Motor neuron (in vitro differentiated cells): Measurements from ENCODE around the gene ZFX. TPM values are rescaled to one million over a fixed set of nuclear protein-coding genes. Genes with fewer than 3 reads are reported as not detected.

Experiments
- ATAC-seq, 8 experiments: fragments of 200-7000 bp; cut with Tn5 transposase; replicated peaks in 6 of 8; 2 replicates each; pipeline ENCODE4 v1.8.0; 2021; ENCODE audit warnings: mild to moderate bottlenecking in 8 of 8, moderate library complexity in 8 of 8
- H3K27ac ChIP-seq, 2 donors: fragments of 250-450 bp; sonication (Bioruptor Pico); 2 replicates each; pipeline ENCODE4 v1.9.0; 2021; ENCODE audit warnings: antibody characterized with exemption in 2 of 2, mild to moderate bottlenecking in 2 of 2, moderate library complexity in 1 of 2
- H3K4me1 ChIP-seq, 2 donors: fragments of 250-450 bp; sonication (Bioruptor Pico); replicated peaks in 1 of 2; 2 replicates each; pipeline ENCODE4 v1.6.1; 2021; ENCODE audit warnings: antibody characterized with exemption in 2 of 2, mild to moderate bottlenecking in 2 of 2, moderate library complexity in 1 of 2
- H3K4me3 ChIP-seq, 5 donors: fragments of 250-450 bp; sonication (Bioruptor Pico); 2 replicates each; pipeline ENCODE4 v1.9.0; 2021; ENCODE audit warnings: antibody characterized with exemption in 5 of 5, mild to moderate bottlenecking in 5 of 5, moderate library complexity in 4 of 5
- WGBS, 10 experiments: fragments of 450-650 bp; shearing (Covaris generic); methylation state at CpG; one replicate each; pipeline ENCODE4 v1.0.0; 2022; 5-methylcytosine and 5-hydroxymethylcytosine counted together
- in situ Hi-C, 9 experiments: fragments of 400-800 bp; cut with MboI; loops; one replicate each; pipeline ENCODE4 v1.15.0; 2021; ENCODE audit warnings: low sequenced_read_pairs in 9 of 9, low pct_unique_long_range_greater_than_20kb in 2 of 9; ENCODE audit not compliant: unreplicated experiment in 9 of 9
- total RNA-seq, 8 experiments: library from RNA; unstranded; fragments of 300-600 nt; gene quantifications; 2 replicates each; pipeline versions ENCODE4 v1.2.3 to v1.2.4, GENCODE V29; 2022

ZFX gene
- total RNA-seq, 8 experiments from 2014 or later, result 11.8 to 44.6 (median 24.1) TPM

DNA sequence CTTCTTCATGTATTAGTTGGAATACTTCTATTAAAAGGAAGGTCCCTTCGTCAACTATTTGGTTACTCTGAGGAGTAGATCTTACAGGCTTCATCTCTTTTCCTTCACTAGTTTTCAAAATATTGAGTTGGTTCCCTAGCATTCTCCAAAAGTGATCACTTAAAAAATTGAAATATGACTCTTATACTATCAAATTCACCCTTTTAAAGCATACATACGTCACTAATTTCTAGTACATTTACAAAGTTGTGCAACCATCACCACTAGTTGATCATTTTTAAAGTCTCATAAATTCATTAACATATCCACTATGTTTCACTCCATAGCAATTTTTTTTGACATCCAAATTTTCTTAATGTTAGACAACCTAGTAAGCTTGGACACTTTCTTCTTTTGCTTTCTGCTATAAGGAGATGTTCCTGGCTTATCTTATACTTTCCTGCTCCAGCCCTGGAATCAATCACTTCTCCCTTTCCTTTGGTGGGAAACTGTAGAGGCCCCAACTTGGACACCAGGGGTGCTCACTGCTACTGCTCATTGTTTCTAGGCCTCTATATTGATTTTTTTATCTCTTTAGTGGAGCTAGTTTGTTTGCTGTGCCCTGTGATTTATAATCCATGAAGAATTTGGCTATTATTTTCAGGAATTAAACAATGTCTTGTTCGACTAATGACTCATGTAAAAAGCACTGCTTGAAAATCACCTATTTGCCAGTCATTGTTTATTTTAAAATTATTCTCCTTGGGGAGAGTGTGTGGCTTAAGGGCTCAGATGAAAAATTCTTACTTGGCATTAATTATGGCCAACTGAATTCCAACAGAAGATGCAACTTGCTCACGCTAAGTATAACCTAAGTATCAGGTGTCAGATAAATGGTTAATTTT, 4.0 kb upstream of the ZFX start:
- Histone ChIP-seq H3K4me3 (no peak overlapping the region), H3K4me1 (peaks cover 14 to 17% of the 10 kb centered on the region in 2 donors), H3K27ac (no peak overlapping the region)
- ATAC-seq, result no peak
- in situ Hi-C loops, result no loop called here
- WGBS, 10 experiments, result 45 to 100% (median 67%) methylated on average over 1 to 4 of the region's 4 CpGs; no CpG with 5 or more reads in 3 of the 10 experiments

DNA sequence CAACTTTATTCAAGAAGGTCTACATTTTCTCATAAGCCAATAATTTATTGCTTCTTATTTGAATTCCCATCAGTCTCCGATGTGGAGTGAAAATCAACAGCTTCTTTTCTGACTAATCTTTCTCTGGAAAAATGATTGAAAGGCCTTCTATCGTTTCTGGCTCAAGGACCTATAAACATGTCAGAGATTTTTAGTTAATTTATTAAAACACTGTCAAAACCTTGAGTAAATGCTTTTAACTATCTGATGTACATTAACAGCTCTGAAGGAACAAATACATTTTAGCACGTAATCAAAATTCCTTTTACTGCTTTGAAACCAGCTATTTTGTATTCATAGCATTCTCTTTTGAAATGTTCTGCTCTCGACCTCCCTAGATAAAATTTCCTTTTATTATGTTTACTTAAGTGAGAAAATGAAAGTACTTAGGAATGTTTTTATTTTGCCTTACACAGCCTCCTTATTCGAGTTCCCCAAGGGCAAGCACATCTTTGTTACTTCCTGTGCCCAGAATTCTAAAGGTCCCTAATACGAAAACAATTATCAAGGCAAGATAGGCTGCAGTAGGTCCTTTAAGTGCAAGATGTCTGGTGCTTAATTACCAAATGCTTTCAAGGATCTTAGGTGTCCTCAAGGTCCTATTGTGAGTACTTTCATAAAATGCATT, 3.1 kb upstream of the ZFX start:
- no peak overlapping the region for H3K27ac ChIP-seq
- ATAC-seq, result no peak
- in situ Hi-C loops, result no loop called here
- 0 to 80% (median 20%) methylated on average over 1 to 6 of the region's 6 CpGs; no CpG with 5 or more reads in 3 of the 10 experiments for WGBS, 10 experiments
- no peak overlapping the region for H3K4me3 ChIP-seq
- H3K4me1 ChIP-seq, result peaks cover 14 to 17% of the 10 kb centered on the region in 2 donors

DNA sequence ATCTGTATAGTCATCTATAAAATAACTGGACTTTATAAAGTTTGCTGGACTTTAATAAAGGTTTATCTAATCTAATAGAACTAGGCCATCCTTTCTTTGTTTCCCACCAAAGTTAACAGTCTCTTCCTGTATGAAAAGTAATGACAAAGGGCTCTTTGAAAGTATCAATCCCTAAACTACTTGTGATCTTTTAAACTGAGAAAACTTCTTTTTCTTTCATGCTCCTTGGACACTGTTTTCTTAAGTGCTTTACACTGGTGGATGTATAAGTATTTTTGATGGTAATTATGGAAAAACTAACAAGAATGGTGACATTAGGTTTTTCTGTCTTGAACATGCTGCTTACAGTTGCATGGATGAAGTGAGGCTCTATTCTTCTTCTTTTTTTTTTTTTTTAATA, 2.4 kb upstream of the ZFX start:
- Histone ChIP-seq H3K4me1 (peaks cover 14 to 20% of the 10 kb centered on the region in 2 donors), H3K27ac (no peak overlapping the region), H3K4me3 (no peak overlapping the region)
- ATAC-seq, result no peak
- in situ Hi-C loops, result no loop called here

DNA sequence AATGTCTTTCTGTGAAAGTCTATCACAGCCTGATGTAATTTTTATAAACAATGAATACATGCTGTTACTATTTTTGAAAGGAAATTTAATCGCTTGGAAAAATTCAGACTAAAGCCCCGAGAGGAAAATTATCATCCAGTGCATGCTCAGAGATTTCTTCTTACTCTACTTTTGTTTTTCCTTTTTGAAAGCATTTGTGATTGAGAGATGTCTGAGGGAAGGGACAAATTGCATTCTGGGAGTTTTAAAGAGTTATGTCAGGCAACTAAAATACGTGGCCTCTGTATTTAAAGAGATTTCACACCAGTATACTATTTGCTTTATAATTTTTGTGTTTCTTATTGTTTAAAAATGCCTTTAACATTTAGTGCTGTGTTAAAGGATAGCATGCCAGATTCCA, 1.4 kb upstream of the ZFX start:
- Histone ChIP-seq H3K4me3 (no peak overlapping the region), H3K27ac (peak overlapping the region; percentile 100), H3K4me1 (peaks cover 14 to 20% of the 10 kb centered on the region in 2 donors)
- ATAC-seq, result no peak
- WGBS, 10 experiments, result 0 to 71% (median 50%) methylated on average over 1 to 3 of the region's 3 CpGs; no CpG with 5 or more reads in 3 of the 10 experiments
- in situ Hi-C loops, result no loop called here

DNA sequence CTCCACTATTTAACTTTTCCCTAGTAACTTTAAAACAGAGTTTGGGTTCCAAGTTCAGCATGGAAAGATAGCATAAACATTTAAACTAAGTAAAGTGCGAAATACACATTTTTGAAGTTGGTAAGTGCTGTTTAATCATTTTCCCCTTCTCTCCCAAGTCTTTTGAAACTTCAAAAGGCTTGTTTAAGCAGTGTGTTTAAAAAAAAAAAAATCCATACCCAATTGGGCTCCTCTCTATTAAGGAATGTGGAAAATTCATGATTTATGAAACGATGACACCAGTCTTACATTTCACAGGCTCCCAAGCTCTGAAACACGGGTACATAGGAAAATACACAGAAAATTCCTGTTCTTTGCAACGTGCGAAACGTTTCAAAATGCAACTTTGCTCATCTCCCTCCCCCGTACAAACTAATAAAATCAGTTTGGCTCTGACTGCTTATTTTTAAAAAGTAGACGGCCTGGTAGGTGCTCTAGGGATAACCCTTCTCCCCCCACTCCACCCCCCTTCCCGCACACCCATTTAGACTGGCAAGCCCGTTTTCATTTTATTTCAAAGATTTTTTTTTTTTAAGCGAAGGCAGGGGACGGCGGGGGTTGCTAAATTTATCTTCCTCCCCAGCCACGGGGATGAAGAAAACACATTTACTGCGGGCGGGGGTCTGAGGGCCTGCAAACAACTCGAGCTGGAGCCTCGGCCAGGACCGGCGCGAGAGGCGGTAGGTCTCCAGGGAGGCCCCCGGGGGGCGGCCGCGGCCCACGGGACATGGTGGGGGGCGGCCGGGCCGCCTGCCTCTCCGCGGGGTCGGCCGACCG, 786 bp upstream of the ZFX start:
- ATAC-seq, result peak in 4 of 8 experiments; percentile 2 to 37 (median 20)
- Histone ChIP-seq H3K4me3 (peak overlapping the region; percentile 63 to 77 (median 74)), H3K4me1 (peaks cover 14 to 20% of the 10 kb centered on the region in 2 donors), H3K27ac (peak overlapping the region; percentile 100)
- 0 to 54% (median 9%) methylated on average over 1 to 8 of the region's 35 CpGs; no CpG with 5 or more reads in 5 of the 10 experiments for WGBS, 10 experiments
- in situ Hi-C loops, result no loop called here

DNA sequence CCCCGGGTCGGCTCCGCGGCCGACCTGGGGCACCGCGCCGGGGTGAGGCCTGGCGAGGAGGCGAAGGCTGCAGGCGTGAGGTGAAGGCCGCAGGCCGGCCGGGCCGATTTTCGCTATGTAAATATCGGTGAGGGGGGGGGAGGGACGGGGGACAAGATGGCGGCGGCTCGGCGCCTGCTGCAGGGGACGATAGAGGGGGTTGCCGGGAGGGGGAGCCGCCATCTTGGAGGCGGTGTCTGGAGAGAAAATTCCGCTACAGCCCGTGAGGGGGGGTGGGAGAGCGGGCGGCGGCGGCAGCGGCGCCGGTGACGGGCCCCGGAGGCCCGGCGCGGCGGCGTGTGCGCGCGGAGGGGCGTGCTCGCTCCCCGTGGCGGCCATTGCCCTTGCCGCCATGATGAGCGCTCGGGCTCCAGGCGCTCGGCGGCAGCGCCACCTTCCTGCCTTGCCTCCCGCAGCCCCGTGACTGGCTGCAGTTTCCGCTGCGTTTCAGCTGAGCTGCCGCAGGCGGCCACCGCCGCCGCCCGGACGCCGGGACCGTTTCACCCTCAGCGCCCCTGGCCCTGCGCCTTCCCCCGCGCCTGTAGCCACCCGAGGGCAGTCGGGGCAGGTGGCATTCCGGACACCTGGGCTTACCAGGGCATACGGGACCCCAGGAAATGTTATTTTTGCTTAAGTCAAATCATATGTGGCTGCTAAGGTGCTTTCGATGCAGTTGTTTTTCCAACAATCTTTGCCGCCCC, 692 bp downstream of the ZFX start:
- Histone ChIP-seq H3K4me3 (peak overlapping the region; percentile 63 to 77 (median 74)), H3K4me1 (peaks cover 14 to 20% of the 10 kb centered on the region in 2 donors), H3K27ac (peak overlapping the region; percentile 100)
- in situ Hi-C loops, result no loop called here
- 0 to 3% (median 0%) methylated on average over 1 to 15 of the region's 79 CpGs; no CpG with 5 or more reads in 7 of the 10 experiments for WGBS, 10 experiments
- peak; percentile 62 to 87 (median 82) for ATAC-seq

DNA sequence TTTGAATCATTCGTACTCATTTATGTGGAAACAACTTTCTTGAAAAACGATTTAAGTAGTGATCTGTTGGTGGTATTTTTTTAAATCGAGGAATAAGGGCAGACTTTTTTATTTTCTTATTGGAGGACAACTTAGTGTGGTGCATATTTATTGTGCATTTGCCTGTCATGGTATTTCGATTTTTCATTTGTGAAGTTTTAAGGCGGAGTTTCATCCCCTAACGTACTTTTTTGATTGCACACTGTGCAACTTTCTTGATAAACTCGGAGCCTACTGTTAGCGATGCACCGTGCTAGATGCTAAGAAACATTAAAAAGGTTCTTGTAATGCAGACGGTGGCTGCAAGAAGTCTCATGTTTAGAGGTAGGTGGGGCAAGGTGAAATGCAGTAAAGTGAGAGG, 1.4 kb downstream of the ZFX start:
- Histone ChIP-seq H3K4me3 (peak overlapping the region; percentile 63 to 77 (median 74)), H3K4me1 (peaks cover 8 to 14% of the 10 kb centered on the region in 2 donors), H3K27ac (peak overlapping the region; percentile 100)
- in situ Hi-C loops, result no loop called here
- 0 to 3% (median 0%) methylated on average over 1 to 6 of the region's 10 CpGs; no CpG with 5 or more reads in 3 of the 10 experiments for WGBS, 10 experiments
- no peak for ATAC-seq

DNA sequence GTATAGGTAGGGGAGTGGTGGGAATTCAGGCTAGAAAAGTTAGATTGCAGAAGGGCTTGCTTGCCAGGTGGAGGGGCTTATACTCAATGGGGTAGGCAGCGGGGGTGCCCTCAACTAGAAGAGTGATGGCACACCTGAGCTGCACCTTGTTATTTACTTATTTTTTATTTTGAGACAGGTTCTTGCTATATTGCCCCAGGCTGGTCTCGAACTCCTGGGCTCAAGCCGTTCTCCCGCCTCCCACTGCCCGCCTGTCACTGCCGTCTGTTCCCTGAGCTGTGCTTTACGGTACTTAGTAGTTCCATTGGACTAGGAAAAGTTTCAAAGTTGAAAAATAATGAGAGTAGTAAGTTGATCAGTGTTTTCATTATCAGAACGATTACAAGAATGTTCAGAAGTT, 2.0 kb downstream of the ZFX start:
- ATAC-seq, result no peak
- in situ Hi-C loops, result no loop called here
- H3K27ac ChIP-seq, result peak overlapping the region in 1 of 2 donors; percentile 100
- peak overlapping the region; percentile 63 to 77 (median 74) for H3K4me3 ChIP-seq
- H3K4me1 ChIP-seq, result peaks cover 4 to 13% of the 10 kb centered on the region in 2 donors
- WGBS, 10 experiments, result 27 to 67% (median 50%) methylated on average over 1 to 3 of the region's 8 CpGs; no CpG with 5 or more reads in 5 of the 10 experiments

DNA sequence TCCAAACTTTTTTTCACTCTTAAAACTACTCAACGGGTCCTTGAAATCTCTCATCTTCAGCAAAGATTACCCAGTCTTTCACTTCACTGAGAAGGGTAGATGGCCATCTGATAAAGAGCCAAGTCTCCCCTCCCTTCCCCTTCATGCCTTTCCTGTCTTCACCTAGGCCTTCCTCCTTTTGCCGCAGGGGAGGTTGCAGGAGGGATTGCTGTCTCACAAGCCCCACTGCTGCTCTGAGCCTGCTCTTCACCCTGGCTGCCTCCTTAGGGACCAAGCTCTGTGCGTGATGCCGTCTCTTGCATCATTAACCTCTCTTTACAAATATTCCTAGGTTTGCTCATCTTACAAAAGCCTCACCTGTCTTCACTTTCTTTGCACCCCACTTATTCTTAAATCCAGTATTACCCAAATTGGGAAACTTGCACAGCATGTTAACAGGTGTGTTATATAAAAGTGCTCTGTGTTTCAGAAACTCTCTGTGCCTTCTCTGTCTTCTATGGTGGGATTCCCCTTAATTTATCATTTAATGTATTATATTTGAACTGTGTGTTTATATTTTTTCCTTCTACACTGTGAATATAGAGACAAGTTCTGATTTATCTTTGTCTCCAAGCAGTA, 3.8 kb downstream of the ZFX start:
- ATAC-seq, result no peak
- in situ Hi-C loops, result no loop called here
- Histone ChIP-seq H3K4me3 (no peak overlapping the region), H3K27ac (no peak overlapping the region), H3K4me1 (peaks cover 0 to 6% of the 10 kb centered on the region in 2 donors)
- WGBS, 10 experiments, result 0 to 71% (median 59%) methylated on average over 1 to 4 of the region's 4 CpGs; no CpG with 5 or more reads in 3 of the 10 experiments

DNA sequence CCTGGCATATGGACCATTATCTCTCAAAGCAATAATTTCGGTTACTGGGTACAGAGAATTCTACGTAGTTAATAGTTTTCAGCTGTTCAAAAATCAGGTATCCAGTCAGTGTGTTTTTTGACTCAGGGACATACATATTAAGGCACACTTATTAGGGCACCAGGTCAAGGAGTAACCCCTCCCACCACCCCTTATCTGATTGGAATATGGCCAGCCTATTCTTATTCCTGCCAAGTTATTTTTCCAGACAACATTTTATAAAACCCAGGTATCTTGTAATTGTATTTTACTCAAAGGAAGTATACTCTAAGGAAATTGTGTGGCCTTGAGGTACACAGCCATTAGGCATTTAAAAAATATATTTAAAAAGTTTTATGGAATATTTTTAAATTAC, 4.3 kb downstream of the ZFX start:
- H3K4me1 ChIP-seq, result peaks cover 0 to 2% of the 10 kb centered on the region in 2 donors
- in situ Hi-C loops, result no loop called here
- no peak overlapping the region for H3K27ac ChIP-seq
- 60 to 100% (median 83%) methylated on average over 1 to 2 of the region's 2 CpGs; no CpG with 5 or more reads in 4 of the 10 experiments for WGBS, 10 experiments
- ATAC-seq, result no peak
- H3K4me3 ChIP-seq, result no peak overlapping the region

DNA sequence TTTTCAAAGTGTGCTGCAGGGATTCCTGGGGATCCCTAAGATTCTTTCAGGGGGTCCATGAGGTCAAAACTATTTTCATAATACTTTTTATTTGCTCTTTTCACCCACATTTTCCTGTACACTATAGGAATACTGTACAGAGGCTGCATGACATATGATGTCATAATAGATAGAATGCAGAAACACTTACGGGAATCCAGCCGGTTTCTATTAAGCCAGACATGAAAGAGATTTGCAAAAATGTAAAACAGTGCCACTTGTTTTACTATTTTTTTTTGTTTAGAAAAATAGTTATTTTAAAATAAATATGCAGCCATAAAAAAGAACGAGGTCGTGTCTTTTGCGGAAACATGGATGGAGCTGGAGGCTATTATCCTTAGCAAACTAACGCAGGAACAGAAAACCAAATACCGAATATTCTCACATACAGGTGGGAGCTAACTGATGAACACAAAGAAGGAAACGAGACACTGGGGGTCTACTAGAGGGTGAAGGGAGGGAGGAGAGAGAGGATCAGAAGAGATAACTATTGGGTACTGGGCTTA, 5.0 kb downstream of the ZFX start:
- H3K4me3 ChIP-seq, result no peak overlapping the region
- in situ Hi-C loops, result no loop called here
- H3K27ac ChIP-seq, result no peak overlapping the region
- H3K4me1 ChIP-seq, result peaks cover 0 to 2% of the 10 kb centered on the region in 2 donors
- WGBS, 10 experiments, result 0 to 100% (median 58%) methylated on average over 1 to 8 of the region's 8 CpGs; no CpG with 5 or more reads in 5 of the 10 experiments
- no peak for ATAC-seq
